Fibroblast of lung (primary cell): ENCODE results near the gene RAB28. TPM values are rescaled to one million over a fixed set of nuclear protein-coding genes. Genes with fewer than 3 reads are reported as not detected.

ENCODE experiments used
- DNase-seq, 2 donors: peaks; one replicate each; pipeline versions ENCODE4 v3.0.0 to v3.0.0-alpha.2; 2010; ENCODE audit warnings: low read depth in 2 of 2
- H2AFZ ChIP-seq: 2 replicates; pipeline ENCODE4 v1.5.1; 2012; ENCODE audit warnings: low read length, control low read depth, inconsistent platforms
- H3K27ac ChIP-seq: 2 replicates; pipeline ENCODE4 v1.5.1; 2011; ENCODE audit warnings: low read length, control low read depth; ENCODE audit not compliant: insufficient read depth
- H3K27me3 ChIP-seq: 2 replicates; pipeline ENCODE4 v1.5.1; 2011; ENCODE audit warnings: mild to moderate bottlenecking, low read length; ENCODE audit not compliant: control insufficient read depth, insufficient read depth
- H3K36me3 ChIP-seq: 2 replicates; pipeline ENCODE4 v1.5.1; 2011; ENCODE audit warnings: low read length; ENCODE audit not compliant: control insufficient read depth, insufficient read depth
- H3K4me1 ChIP-seq: 2 replicates; pipeline ENCODE4 v1.5.1; 2011; ENCODE audit warnings: low read length; ENCODE audit not compliant: control insufficient read depth, insufficient read depth; ENCODE audit errors: extremely low read depth
- H3K4me2 ChIP-seq: 2 replicates; pipeline ENCODE4 v1.5.1; 2011; ENCODE audit warnings: low read length, control low read depth; ENCODE audit not compliant: insufficient read depth; ENCODE audit errors: extremely low read depth
- H3K4me3 ChIP-seq, 4 experiments: fragments of 200-600 bp in 1 of 4; sonication (generic) in 1 of 4; replicated peaks in 1 of 4; 2 replicates each; pipeline ENCODE4 v1.5.1; 2011 to 2016; ENCODE audit warnings: low read length in 4 of 4, low read depth in 3 of 4, mild to moderate bottlenecking in 3 of 4, control low read depth in 2 of 4, inconsistent platforms in 1 of 4, mixed read lengths in 1 of 4; ENCODE audit not compliant: insufficient read depth in 1 of 4; ENCODE audit errors: control extremely low read depth in 1 of 4
- H3K79me2 ChIP-seq: 2 replicates; pipeline ENCODE4 v1.5.1; 2012; ENCODE audit warnings: mild to moderate bottlenecking, low read length, inconsistent platforms; ENCODE audit not compliant: control insufficient read depth, insufficient read depth
- H3K9ac ChIP-seq: 2 replicates; pipeline ENCODE4 v1.5.1; 2011; ENCODE audit warnings: mild to moderate bottlenecking, low read length, control low read depth; ENCODE audit not compliant: insufficient read depth
- H3K9me3 ChIP-seq: 2 replicates; pipeline ENCODE4 v1.5.1; 2012; ENCODE audit warnings: low read depth, low read length; ENCODE audit not compliant: control insufficient read depth, insufficient read depth
- H4K20me1 ChIP-seq: 2 replicates; pipeline ENCODE4 v1.5.1; 2011; ENCODE audit warnings: low read length; ENCODE audit not compliant: control insufficient read depth, insufficient read depth; ENCODE audit errors: extremely low read depth
- EZH2 ChIP-seq: IDR thresholded peaks from 2 replicates; pipeline ENCODE4 v1.5.1; 2012; ENCODE audit warnings: low read length, control low read depth, mild to moderate bottlenecking; ENCODE audit errors: missing control alignments
- polyA plus RNA-seq, 2 donors: library from polyadenylated mRNA; depleted of rRNA in 1 of 2; stranded (reverse) in 1 of 2; unstranded in 1 of 2; fragments of >200 nt; gene quantifications; 2 replicates each; pipeline ENCODE4 v1.2.1, GENCODE V29; 2011 to 2012; ENCODE audit warnings: missing spikeins in 1 of 2
- total RNA-seq: library from RNA; depleted of rRNA; stranded (reverse); fragments of >200 nt; gene quantifications from 2 replicates; pipeline ENCODE4 v1.2.1, GENCODE V29; 2014
- TF ChIP-seq, protein P1 (sequence below), 2 donors: IDR thresholded peaks in 1 of 2; conservative IDR thresholded peaks in 1 of 2; 1 replicate in 1 of 2; 2 replicates in 1 of 2; pipeline ENCODE4 v1.5.1; 2011 to 2012; ENCODE audit warnings: low read length in 2 of 2, control low read depth in 1 of 2, inconsistent platforms in 1 of 2, low read depth in 1 of 2, mild to moderate bottlenecking in 1 of 2

The RAB28 gene
- total and polyA plus RNA-seq, 2 donors (not counting 1 experiment from before 2014, with no cell fraction given): 17.7 to 18.1 TPM

- H3K4me1 ChIP-seq: no peaks in the 10 kb centered on the region
- no peaks in the 10 kb centered on the region for H3K79me2 ChIP-seq
- TF ChIP-seq EZH2: no peak
- TF ChIP-seq, protein P1, sequence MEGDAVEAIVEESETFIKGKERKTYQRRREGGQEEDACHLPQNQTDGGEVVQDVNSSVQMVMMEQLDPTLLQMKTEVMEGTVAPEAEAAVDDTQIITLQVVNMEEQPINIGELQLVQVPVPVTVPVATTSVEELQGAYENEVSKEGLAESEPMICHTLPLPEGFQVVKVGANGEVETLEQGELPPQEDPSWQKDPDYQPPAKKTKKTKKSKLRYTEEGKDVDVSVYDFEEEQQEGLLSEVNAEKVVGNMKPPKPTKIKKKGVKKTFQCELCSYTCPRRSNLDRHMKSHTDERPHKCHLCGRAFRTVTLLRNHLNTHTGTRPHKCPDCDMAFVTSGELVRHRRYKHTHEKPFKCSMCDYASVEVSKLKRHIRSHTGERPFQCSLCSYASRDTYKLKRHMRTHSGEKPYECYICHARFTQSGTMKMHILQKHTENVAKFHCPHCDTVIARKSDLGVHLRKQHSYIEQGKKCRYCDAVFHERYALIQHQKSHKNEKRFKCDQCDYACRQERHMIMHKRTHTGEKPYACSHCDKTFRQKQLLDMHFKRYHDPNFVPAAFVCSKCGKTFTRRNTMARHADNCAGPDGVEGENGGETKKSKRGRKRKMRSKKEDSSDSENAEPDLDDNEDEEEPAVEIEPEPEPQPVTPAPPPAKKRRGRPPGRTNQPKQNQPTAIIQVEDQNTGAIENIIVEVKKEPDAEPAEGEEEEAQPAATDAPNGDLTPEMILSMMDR (conservative IDR thresholded peaks at IDR 0.05 in 1 of 2, IDR thresholded peaks at IDR 0.05 in 1 of 2; ENCODE audit: low read depth in 1 of 2, low read length in 2 of 2): no peak
- no peak overlapping the region for H3K4me2 ChIP-seq
- DNase-seq: no peak
- H2AFZ ChIP-seq: no peak overlapping the region
- no peak overlapping the region for H3K27ac ChIP-seq
- H3K9ac ChIP-seq: no peak overlapping the region
- no peaks in the 10 kb centered on the region for H4K20me1 ChIP-seq
- peaks cover 2% of the 10 kb centered on the region for H3K36me3 ChIP-seq
- no peaks in the 10 kb centered on the region for H3K27me3 ChIP-seq
- no peaks in the 10 kb centered on the region for H3K9me3 ChIP-seq
- H3K4me3 ChIP-seq: no peak overlapping the region
These were observed 29.4 kb downstream of the RAB28 start for GRCh38 chr4:13454786-13455185.

GRCh38 chr4:13452927-13453579 lies 31.1 kb downstream of the RAB28 start:
- no peaks in the 10 kb centered on the region for H3K79me2 ChIP-seq
- peaks cover 2% of the 10 kb centered on the region for H3K36me3 ChIP-seq
- no peak overlapping the region for H3K9ac ChIP-seq
- H3K4me1 ChIP-seq: no peaks in the 10 kb centered on the region
- TF ChIP-seq EZH2: no peak
- TF ChIP-seq, protein P1 (conservative IDR thresholded peaks at IDR 0.05 in 1 of 2, IDR thresholded peaks at IDR 0.05 in 1 of 2; ENCODE audit: low read depth in 1 of 2, low read length in 2 of 2): no peak
- no peaks in the 10 kb centered on the region for H4K20me1 ChIP-seq
- no peaks in the 10 kb centered on the region for H3K27me3 ChIP-seq
- H3K4me3 ChIP-seq: no peak overlapping the region
- DNase-seq: no peak
- H3K27ac ChIP-seq: no peak overlapping the region
- H2AFZ ChIP-seq: no peak overlapping the region
- H3K9me3 ChIP-seq: no peaks in the 10 kb centered on the region
- no peak overlapping the region for H3K4me2 ChIP-seq

DNA sequence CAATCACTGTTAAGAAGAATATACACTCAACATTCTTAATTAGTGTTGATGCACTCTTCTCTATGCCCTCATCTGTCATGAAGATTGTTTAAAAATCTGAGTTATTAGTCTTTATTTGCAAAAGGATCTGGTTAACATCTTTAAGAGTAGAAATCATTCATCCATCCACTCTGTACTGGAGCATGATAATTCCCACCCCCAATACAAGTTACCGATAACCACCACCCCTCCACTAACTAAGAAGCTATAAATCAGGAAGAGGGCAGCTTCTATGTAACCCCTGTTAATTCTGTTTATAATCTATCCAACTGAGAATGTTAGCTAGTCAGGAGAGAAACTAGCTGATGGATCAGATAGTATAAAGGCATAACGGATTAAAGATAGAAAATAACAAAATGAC lies 34.5 kb downstream of the RAB28 start:
- Histone ChIP-seq H3K4me1 (no peaks in the 10 kb centered on the region), H2AFZ (no peak overlapping the region), H3K27ac (no peak overlapping the region), H3K27me3 (no peaks in the 10 kb centered on the region), H4K20me1 (no peaks in the 10 kb centered on the region), H3K9ac (no peak overlapping the region), H3K36me3 (peaks cover 2% of the 10 kb centered on the region), H3K79me2 (no peaks in the 10 kb centered on the region), H3K4me2 (no peak overlapping the region), H3K9me3 (no peaks in the 10 kb centered on the region), H3K4me3 (no peak overlapping the region)
- DNase-seq: no peak
- TF ChIP-seq, protein P1 (conservative IDR thresholded peaks at IDR 0.05 in 1 of 2, IDR thresholded peaks at IDR 0.05 in 1 of 2; ENCODE audit: low read depth in 1 of 2, low read length in 2 of 2): no peak
